Activated CD8-positive, alpha-beta T cell treated with anti-CD3 and anti-CD28 coated beads for 36 hours (primary cell): ENCODE results near the gene FBXW11. TPM values are rescaled to one million over a fixed set of nuclear protein-coding genes. Genes with fewer than 3 reads are reported as not detected.

Experiments
- ATAC-seq: fragments of 200-7000 bp; cut with Tn5 transposase; one replicate; pipeline ENCODE4 v1.10.0; 2021; ENCODE audit warnings: mild to moderate bottlenecking, moderate library complexity
- CTCF ChIA-PET: fragments of 350-600 bp; sonication (Branson Sonifier 250); formaldehyde crosslinking; loops from one replicate; lab custom pipeline; 2021; ENCODE audit warnings: antibody characterized with exemption; lab: Charles Lee
- POLR2A ChIA-PET: fragments of 350-600 bp; sonication (Branson Sonifier 250); formaldehyde crosslinking; loops from one replicate; lab custom pipeline; 2021; ENCODE audit warnings: antibody characterized with exemption; lab: Charles Lee
- DNase-seq: peaks from one replicate; pipeline ENCODE4 v3.0.0-alpha.2; 2020
- H3K27ac Mint-ChIP-seq: one replicate; pipeline ENCODE4 v1.8.0; 2021; ENCODE audit warnings: mild to moderate bottlenecking, mixed read lengths
- H3K27me3 Mint-ChIP-seq: one replicate; pipeline ENCODE4 v1.8.0; 2021; ENCODE audit warnings: mixed read lengths
- H3K36me3 Mint-ChIP-seq: one replicate; pipeline ENCODE4 v1.8.0; 2021; ENCODE audit warnings: low read depth, mixed read lengths
- H3K4me1 Mint-ChIP-seq: one replicate; pipeline ENCODE4 v1.8.0; 2021; ENCODE audit warnings: low read depth, mixed read lengths
- H3K4me3 Mint-ChIP-seq: one replicate; pipeline ENCODE4 v1.8.0; 2021; ENCODE audit warnings: mild to moderate bottlenecking, moderate library complexity, mixed read lengths
- H3K9me3 Mint-ChIP-seq: one replicate; pipeline ENCODE4 v1.8.0; 2021; ENCODE audit warnings: mixed read lengths
- CTCF ChIP-seq: fragments of 200-600 bp; IDR thresholded peaks from one replicate; pipeline ENCODE4 v1.8.0; 2022; ENCODE audit warnings: antibody characterized with exemption, mild to moderate bottlenecking
- intact Hi-C: fragments of 100-400 bp; cut with micrococcal nuclease; formaldehyde crosslinking; loops from one replicate; pipeline ENCODE4 v1.10.0; 2022
- total RNA-seq, 2 experiments: library from RNA; stranded (reverse); gene quantifications; one replicate each; pipeline ENCODE4 v1.2.3, GENCODE V29; 2021

FBXW11 gene
- total RNA-seq, 2 experiments from 2014 or later = 49.3 to 52.6 TPM

- Mint-ChIP-seq H3K9me3 (peaks cover 6% of the 10 kb centered on the region), H3K27ac (no peak overlapping the region), H3K4me1 (no peaks in the 10 kb centered on the region), H3K36me3 (no peaks in the 10 kb centered on the region), H3K4me3 (no peak overlapping the region), H3K27me3 (no peaks in the 10 kb centered on the region)
- no peak for TF ChIP-seq CTCF
- intact Hi-C loops = no loop called here
- DNase-seq = no peak
- ChIA-PET CTCF (interaction anchor here (0.6 kb wide), 1 partner anchor 1346 kb away, joined by 3 read pairs; no protein-coding TSS in a partner anchor), POLR2A (no interaction called here)
- no peak for ATAC-seq
Measured at GRCh38 chr5:171813270-171813669, 193.2 kb downstream of the FBXW11 start.

Other genes with a start within 250 kb of the FBXW11 start
- gene SMIM23, start 220.8 kb downstream of the FBXW11 start, total RNA-seq = not detected
- gene STK10, start 181.6 kb upstream of the FBXW11 start, total RNA-seq = 100 to 1,000 TPM; 142 to 143 TPM
- not detected for gene EFCAB9, start 187.5 kb upstream of the FBXW11 start, total RNA-seq